Measurements from ENCODE around the gene GAL3ST3. TPM values are rescaled to one million over a fixed set of nuclear protein-coding genes. Genes with fewer than 3 reads are reported as not detected.
"Not testable (repeated sequence)": the region's sequence is repeated elsewhere in the genome, so short reads cannot be mapped to it uniquely, and the experiment has no call there.

GAL3ST3 gene
- total RNA-seq, 4 donors from 2014 or later: 49.2 to 154 (median 118) TPM

- Histone ChIP-seq H3K36me3 (no peaks in the 10 kb centered on the region), H3K27ac (peak overlapping the region; percentile 91 to 94 (median 93)), H3K4me3 (replicated peaks in 1 of 3) (no peak overlapping the region), H3K27me3 (no peaks in the 10 kb centered on the region), H3K4me1 (peaks cover 12 to 39% of the 10 kb centered on the region in 2 donors), H3K9me3 (no peaks in the 10 kb centered on the region)
- intact Hi-C loops (cut with DNase I): no loop called here
- TF ChIP-seq CTCF (IDR thresholded peaks at IDR 0.05) (peak in 1 of 6 experiments; percentile 9), POLR2A (IDR thresholded peaks at IDR 0.05) (peak in 1 of 2 donors; percentile 58)
- 22 to 26% methylated on average over 10 to 12 of the region's 14 CpGs for WGBS, 2 donors
- DNase-seq: peak; percentile 98
These were observed 37.6 kb downstream of the GAL3ST3 start for GRCh38 chr11:66011239-66011784.

GRCh38 chr11:66010036-66010435 lies 38.9 kb downstream of the GAL3ST3 start:
- H3K27me3 ChIP-seq; H3K4me3 ChIP-seq (replicated peaks in 1 of 3); H3K36me3 ChIP-seq; H3K9me3 ChIP-seq; DNase-seq; intact Hi-C loops (cut with DNase I): not testable (repeated sequence)
- peak overlapping the region in 1 of 3 donors; percentile 79 for H3K27ac ChIP-seq
- peaks cover 12 to 39% of the 10 kb centered on the region in 2 donors for H3K4me1 ChIP-seq
- WGBS, 2 donors: 84 to 87% methylated on average over 4 of the region's 4 CpGs

GRCh38 chr11:66008468-66009101 lies 40.4 kb downstream of the GAL3ST3 start:
- Histone ChIP-seq H3K27me3 (no peaks in the 10 kb centered on the region), H3K4me3 (replicated peaks in 1 of 3) (no peak overlapping the region), H3K36me3 (peaks cover 7 to 12% of the 10 kb centered on the region in 2 donors), H3K27ac (peak overlapping the region in 2 of 3 donors; percentile 43 to 79), H3K4me1 (peaks cover 12 to 38% of the 10 kb centered on the region in 2 donors), H3K9me3 (no peaks in the 10 kb centered on the region)
- intact Hi-C loops (cut with DNase I): loop anchor here (5.0 kb wide), 1 partner anchor 51 kb away; no protein-coding TSS in a partner anchor
- DNase-seq: peak; percentile 77
- no peak for TF ChIP-seq CTCF (IDR thresholded peaks at IDR 0.05)
- TF ChIP-seq POLR2A (IDR thresholded peaks at IDR 0.05): no peak
- 54 to 62% methylated on average over 6 to 10 of the region's 10 CpGs for WGBS, 2 donors

- Histone ChIP-seq H3K27ac (peak overlapping the region in 2 of 3 donors; percentile 43 to 79), H3K36me3 (peaks cover 7 to 12% of the 10 kb centered on the region in 2 donors), H3K4me1 (peaks cover 12 to 38% of the 10 kb centered on the region in 2 donors), H3K27me3 (no peaks in the 10 kb centered on the region), H3K4me3 (replicated peaks in 1 of 3) (no peak overlapping the region), H3K9me3 (no peaks in the 10 kb centered on the region)
- TF ChIP-seq POLR2A (IDR thresholded peaks at IDR 0.05) (no peak), CTCF (IDR thresholded peaks at IDR 0.05) (no peak)
- intact Hi-C loops (cut with DNase I): loop anchor here (5.0 kb wide), 1 partner anchor 51 kb away; no protein-coding TSS in a partner anchor
- DNase-seq: no peak
- 87 to 91% methylated on average over 2 of the region's 2 CpGs for WGBS, 2 donors
These were observed 40.9 kb downstream of the GAL3ST3 start for GRCh38 chr11:66008095-66008467.

- Histone ChIP-seq H3K27me3 (no peaks in the 10 kb centered on the region), H3K36me3 (peaks cover 7 to 12% of the 10 kb centered on the region in 2 donors), H3K4me1 (peaks cover 11 to 32% of the 10 kb centered on the region in 2 donors), H3K4me3 (replicated peaks in 1 of 3) (no peak overlapping the region), H3K9me3 (no peaks in the 10 kb centered on the region), H3K27ac (no peak overlapping the region)
- WGBS, 2 donors: 48 to 53% methylated on average over 4 to 5 of the region's 5 CpGs
- peak in 1 of 2 donors; percentile 17 for DNase-seq
- TF ChIP-seq CTCF (IDR thresholded peaks at IDR 0.05) (no peak), POLR2A (IDR thresholded peaks at IDR 0.05) (no peak)
- intact Hi-C loops (cut with DNase I): loop anchor here (5.0 kb wide), 1 partner anchor 50 kb away; no protein-coding TSS in a partner anchor
These were observed 41.7 kb downstream of the GAL3ST3 start for GRCh38 chr11:66007201-66007634.

All from thyroid gland (tissue), 4 donors.